Natural killer cell treated with Interleukin-12 subunit alpha and Interleukin-12 subunit beta and Interleukin-15 and Interleukin-18, amount 100 ng/mL, for 72 hours (primary cell): ENCODE data around the gene KCNQ5. TPM values are rescaled to one million over a fixed set of nuclear protein-coding genes. Genes with fewer than 3 reads are reported as not detected.

Experiments used
- ATAC-seq, 2 donors: fragments of 150-1000 bp; cut with Tn5 transposase in 1 of 2; sonication (Bioruptor Pico), chemical (Tn5 transposase) in 1 of 2; 2 replicates each; pipeline ENCODE4 v1.10.0; 2021
- DNase-seq: peaks from one replicate; pipeline ENCODE4 v3.0.0; 2022; ENCODE audit warnings: low spot score
- H3K27ac Mint-ChIP-seq, 2 donors: 1 replicate in 1 of 2; 2 replicates in 1 of 2; pipeline ENCODE4 v1.8.0; 2022; ENCODE audit warnings: mixed read lengths in 2 of 2, mild to moderate bottlenecking in 1 of 2, moderate library complexity in 1 of 2
- H3K27me3 Mint-ChIP-seq, 2 donors: 1 replicate in 1 of 2; 2 replicates in 1 of 2; pipeline ENCODE4 v1.8.0; 2022; ENCODE audit warnings: mixed read lengths in 2 of 2
- H3K36me3 Mint-ChIP-seq: one replicate; pipeline ENCODE4 v1.8.0; 2022; ENCODE audit warnings: mixed read lengths
- H3K4me1 Mint-ChIP-seq, 2 donors: 1 replicate in 1 of 2; 2 replicates in 1 of 2; pipeline ENCODE4 v1.8.0; 2022; ENCODE audit warnings: low read depth in 2 of 2, mixed read lengths in 2 of 2, mild to moderate bottlenecking in 1 of 2
- H3K4me3 Mint-ChIP-seq: one replicate; pipeline ENCODE4 v1.8.0; 2022; ENCODE audit warnings: mixed read lengths
- H3K9me3 Mint-ChIP-seq: 2 replicates; pipeline ENCODE4 v1.8.0; 2022; ENCODE audit warnings: mixed read lengths
- total RNA-seq, 2 donors: library from RNA; stranded (reverse); gene quantifications; one replicate each; pipeline ENCODE4 v1.2.3, GENCODE V29; 2022

KCNQ5 gene
- total RNA-seq, 2 donors from 2014 or later: 3.8 to 13.3 TPM

DNA sequence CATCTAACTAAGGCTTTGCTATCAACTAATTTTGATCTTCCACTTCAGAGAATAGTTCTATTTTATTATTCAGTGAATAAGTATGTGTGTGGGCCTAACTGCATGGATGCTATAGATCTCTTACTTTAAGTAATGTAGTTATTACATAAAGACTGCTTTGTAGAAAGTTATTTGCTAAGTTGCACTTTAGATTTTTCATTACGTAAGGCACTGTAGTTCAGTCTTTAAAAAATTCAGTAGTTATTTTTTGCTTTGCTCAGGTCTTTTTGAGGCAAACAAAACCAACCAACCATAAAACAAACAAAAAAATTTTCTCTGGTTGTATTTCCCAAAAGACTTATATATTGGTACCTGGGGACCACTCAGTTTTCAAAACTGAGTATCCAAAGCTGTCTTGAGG lies 53.0 kb downstream of the KCNQ5 start:
- Mint-ChIP-seq H3K4me3 (no peak overlapping the region), H3K9me3 (no peaks in the 10 kb centered on the region), H3K36me3 (peaks cover 4% of the 10 kb centered on the region), H3K27me3 (no peaks in the 10 kb centered on the region), H3K4me1 (peaks cover 0 to 3% of the 10 kb centered on the region in 2 donors), H3K27ac (no peak overlapping the region)
- no peak for ATAC-seq
- no peak for DNase-seq

- no peak for ATAC-seq
- no peak overlapping the region for H3K27ac Mint-ChIP-seq
- peaks cover 4% of the 10 kb centered on the region for H3K36me3 Mint-ChIP-seq
- H3K4me3 Mint-ChIP-seq: no peak overlapping the region
- H3K4me1 Mint-ChIP-seq: peaks cover 0 to 3% of the 10 kb centered on the region in 2 donors
- no peaks in the 10 kb centered on the region for H3K9me3 Mint-ChIP-seq
- H3K27me3 Mint-ChIP-seq: no peaks in the 10 kb centered on the region
- DNase-seq: no peak
Observed at GRCh38 chr6:72675396-72675795, 53.5 kb downstream of the KCNQ5 start.

DNA sequence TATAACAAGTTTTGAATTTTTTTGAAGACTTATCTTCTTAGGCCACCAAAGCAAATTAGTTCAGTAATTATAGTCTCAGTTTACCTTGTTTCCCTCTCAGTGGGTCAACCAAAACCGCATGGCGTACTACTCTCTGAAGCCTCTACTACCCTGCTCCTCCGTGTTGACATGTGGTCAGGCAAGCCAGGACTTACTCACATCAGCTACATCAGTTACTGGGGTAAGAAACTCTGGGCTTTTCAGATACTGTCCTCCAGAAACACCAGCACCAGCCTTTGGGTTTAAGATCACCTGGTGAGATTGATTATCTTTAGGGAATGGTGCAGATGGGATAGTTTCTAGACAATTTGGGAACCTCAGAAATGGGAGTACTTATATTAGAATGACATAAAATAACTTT lies 55.1 kb downstream of the KCNQ5 start:
- ATAC-seq (no peak), DNase-seq (no peak)
- Mint-ChIP-seq H3K27me3 (no peaks in the 10 kb centered on the region), H3K9me3 (no peaks in the 10 kb centered on the region), H3K36me3 (peaks cover 4% of the 10 kb centered on the region), H3K27ac (no peak overlapping the region), H3K4me3 (no peak overlapping the region), H3K4me1 (no peaks in the 10 kb centered on the region)

- no peak for DNase-seq
- H3K27me3 Mint-ChIP-seq: no peaks in the 10 kb centered on the region
- H3K27ac Mint-ChIP-seq: no peak overlapping the region
- H3K4me3 Mint-ChIP-seq: no peak overlapping the region
- peaks cover 4% of the 10 kb centered on the region for H3K36me3 Mint-ChIP-seq
- no peaks in the 10 kb centered on the region for H3K9me3 Mint-ChIP-seq
- no peak for ATAC-seq
- no peaks in the 10 kb centered on the region for H3K4me1 Mint-ChIP-seq
Observed at GRCh38 chr6:72677740-72678139, 55.9 kb downstream of the KCNQ5 start.

DNA sequence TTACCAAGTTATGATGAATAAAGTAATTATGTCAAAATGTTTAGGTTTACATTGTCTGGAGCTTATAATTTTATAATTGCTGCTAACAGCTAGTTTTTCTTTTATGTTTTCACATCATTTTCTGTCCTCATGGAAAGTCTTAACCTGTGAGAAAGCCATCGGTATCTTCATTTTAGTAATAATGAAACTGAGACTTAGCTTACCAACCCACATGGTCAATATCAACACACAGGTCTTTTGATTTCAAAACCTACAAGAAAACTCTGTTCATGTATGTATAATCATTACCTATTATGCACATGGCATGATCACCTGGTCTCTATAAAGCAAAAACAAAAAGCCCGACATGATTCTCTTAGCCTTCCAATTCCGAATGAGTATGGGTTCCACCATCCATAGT lies 61.9 kb downstream of the KCNQ5 start:
- ATAC-seq (no peak), DNase-seq (no peak)
- H3K27me3 Mint-ChIP-seq: no peaks in the 10 kb centered on the region
- no peak overlapping the region for H3K4me3 Mint-ChIP-seq
- H3K4me1 Mint-ChIP-seq: peaks cover 0 to 9% of the 10 kb centered on the region in 2 donors
- no peak overlapping the region for H3K27ac Mint-ChIP-seq
- no peaks in the 10 kb centered on the region for H3K9me3 Mint-ChIP-seq
- no peaks in the 10 kb centered on the region for H3K36me3 Mint-ChIP-seq

- no peak for ATAC-seq
- Mint-ChIP-seq H3K27me3 (no peaks in the 10 kb centered on the region), H3K4me1 (peaks cover 0 to 6% of the 10 kb centered on the region in 2 donors), H3K36me3 (no peaks in the 10 kb centered on the region), H3K27ac (no peak overlapping the region), H3K4me3 (no peak overlapping the region), H3K9me3 (no peaks in the 10 kb centered on the region)
- DNase-seq: no peak
Observed at GRCh38 chr6:72689107-72689954, 67.5 kb downstream of the KCNQ5 start.

- H3K27me3 Mint-ChIP-seq: no peaks in the 10 kb centered on the region
- ATAC-seq (no peak), DNase-seq (no peak)
- H3K36me3 Mint-ChIP-seq: no peaks in the 10 kb centered on the region
- no peak overlapping the region for H3K27ac Mint-ChIP-seq
- H3K9me3 Mint-ChIP-seq: no peaks in the 10 kb centered on the region
- peaks cover 0 to 6% of the 10 kb centered on the region in 2 donors for H3K4me1 Mint-ChIP-seq
- H3K4me3 Mint-ChIP-seq: no peak overlapping the region
Observed at GRCh38 chr6:72691249-72691648, 69.4 kb downstream of the KCNQ5 start.

GRCh38 chr6:72696055-72696454 lies 74.2 kb downstream of the KCNQ5 start:
- no peaks in the 10 kb centered on the region for H3K4me1 Mint-ChIP-seq
- DNase-seq (no peak), ATAC-seq (no peak)
- no peaks in the 10 kb centered on the region for H3K9me3 Mint-ChIP-seq
- H3K36me3 Mint-ChIP-seq: no peaks in the 10 kb centered on the region
- no peak overlapping the region for H3K27ac Mint-ChIP-seq
- H3K4me3 Mint-ChIP-seq: no peak overlapping the region
- H3K27me3 Mint-ChIP-seq: no peaks in the 10 kb centered on the region

DNA sequence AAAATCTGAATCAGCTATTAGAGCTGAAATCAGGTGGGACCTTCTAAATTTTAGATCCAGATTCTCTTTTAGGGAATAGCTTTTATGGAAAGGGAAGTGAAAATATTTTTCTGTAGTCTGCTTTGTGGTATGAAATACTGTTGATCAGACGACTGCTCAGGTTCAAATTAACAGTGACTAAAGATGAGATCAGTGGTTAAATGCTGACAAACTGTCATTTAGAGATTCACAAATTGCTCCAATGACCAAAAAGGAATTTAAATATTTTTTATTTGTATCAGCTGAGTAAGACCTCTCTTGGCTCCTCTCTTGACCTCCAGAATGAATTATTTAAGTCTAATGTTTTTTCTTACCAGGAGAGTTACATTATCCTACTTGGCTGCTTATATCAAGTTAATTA lies 77.3 kb downstream of the KCNQ5 start:
- H3K4me1 Mint-ChIP-seq: peaks cover 0 to 7% of the 10 kb centered on the region in 2 donors
- H3K27ac Mint-ChIP-seq: no peak overlapping the region
- no peaks in the 10 kb centered on the region for H3K27me3 Mint-ChIP-seq
- no peaks in the 10 kb centered on the region for H3K9me3 Mint-ChIP-seq
- ATAC-seq: no peak
- no peak overlapping the region for H3K4me3 Mint-ChIP-seq
- no peaks in the 10 kb centered on the region for H3K36me3 Mint-ChIP-seq
- DNase-seq: no peak

- H3K27me3 Mint-ChIP-seq: no peaks in the 10 kb centered on the region
- peaks cover 0 to 7% of the 10 kb centered on the region in 2 donors for H3K4me1 Mint-ChIP-seq
- no peak overlapping the region for H3K4me3 Mint-ChIP-seq
- no peak overlapping the region for H3K27ac Mint-ChIP-seq
- DNase-seq (no peak), ATAC-seq (no peak)
- no peaks in the 10 kb centered on the region for H3K36me3 Mint-ChIP-seq
- H3K9me3 Mint-ChIP-seq: no peaks in the 10 kb centered on the region
Observed at GRCh38 chr6:72702421-72702820, 80.6 kb downstream of the KCNQ5 start.

GRCh38 chr6:72703093-72703492 lies 81.2 kb downstream of the KCNQ5 start:
- H3K36me3 Mint-ChIP-seq: no peaks in the 10 kb centered on the region
- H3K27ac Mint-ChIP-seq: no peak overlapping the region
- no peaks in the 10 kb centered on the region for H3K27me3 Mint-ChIP-seq

GRCh38 chr6:72704979-72705378 lies 83.1 kb downstream of the KCNQ5 start:
- ATAC-seq: no peak
- no peak overlapping the region for H3K4me3 Mint-ChIP-seq
- no peak for DNase-seq
- no peaks in the 10 kb centered on the region for H3K27me3 Mint-ChIP-seq
- peaks cover 0 to 7% of the 10 kb centered on the region in 2 donors for H3K4me1 Mint-ChIP-seq
- no peak overlapping the region for H3K27ac Mint-ChIP-seq
- peaks cover 5% of the 10 kb centered on the region for H3K36me3 Mint-ChIP-seq
- no peaks in the 10 kb centered on the region for H3K9me3 Mint-ChIP-seq

More at GRCh38 chr6:72703093-72703492, 81.2 kb downstream of the KCNQ5 start:
- Mint-ChIP-seq H3K9me3 (no peaks in the 10 kb centered on the region), H3K4me3 (no peak overlapping the region), H3K4me1 (peaks cover 0 to 7% of the 10 kb centered on the region in 2 donors)
- DNase-seq (no peak), ATAC-seq (no peak)

DNA sequence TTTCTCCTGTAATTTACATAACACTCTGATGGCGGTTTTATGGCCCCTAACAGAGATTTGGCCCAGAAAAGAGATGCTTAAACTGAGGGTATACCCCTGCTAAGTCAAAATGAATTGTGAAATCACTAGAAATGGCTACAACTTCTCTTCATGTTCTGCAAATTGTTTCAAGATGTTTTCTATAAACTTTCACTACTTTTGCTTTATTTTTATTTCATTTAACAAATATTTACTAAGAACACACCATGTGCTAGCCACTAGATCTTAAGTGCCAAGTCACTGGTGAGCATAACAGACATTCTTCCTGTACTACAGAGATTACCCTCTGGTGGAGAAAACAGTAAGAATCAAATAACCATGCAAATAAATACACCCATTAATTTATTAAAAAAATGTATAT lies 87.6 kb downstream of the KCNQ5 start:
- Mint-ChIP-seq H3K36me3 (peaks cover 19% of the 10 kb centered on the region), H3K27me3 (no peaks in the 10 kb centered on the region), H3K27ac (no peak overlapping the region), H3K4me3 (no peak overlapping the region), H3K9me3 (peaks cover 5% of the 10 kb centered on the region), H3K4me1 (no peaks in the 10 kb centered on the region)
- ATAC-seq (no peak), DNase-seq (no peak)

DNA sequence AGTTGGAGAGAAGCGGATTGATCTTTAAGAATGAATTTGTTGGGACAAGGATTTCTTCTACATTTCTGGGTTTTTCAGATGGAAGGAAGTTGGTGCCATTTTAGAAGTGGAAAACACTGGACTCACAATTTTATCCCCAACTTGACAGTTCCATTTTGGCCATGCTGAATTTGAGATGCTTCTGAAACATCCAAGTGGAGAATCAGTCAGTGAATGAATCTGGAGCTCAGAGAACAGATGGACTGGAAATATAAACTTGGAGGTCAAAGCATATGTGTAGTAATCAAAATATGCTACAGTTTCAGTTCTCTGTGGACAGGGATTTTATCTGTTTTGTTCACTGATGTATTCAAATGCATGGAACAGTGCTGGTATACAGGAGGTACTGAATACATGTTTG lies 89.9 kb downstream of the KCNQ5 start:
- no peaks in the 10 kb centered on the region for H3K27me3 Mint-ChIP-seq
- ATAC-seq (no peak), DNase-seq (no peak)
- peaks cover 5% of the 10 kb centered on the region for H3K9me3 Mint-ChIP-seq
- H3K4me1 Mint-ChIP-seq: no peaks in the 10 kb centered on the region
- H3K27ac Mint-ChIP-seq: no peak overlapping the region
- H3K36me3 Mint-ChIP-seq: peaks cover 19% of the 10 kb centered on the region
- H3K4me3 Mint-ChIP-seq: no peak overlapping the region

- ATAC-seq: no peak
- H3K36me3 Mint-ChIP-seq: peaks cover 19% of the 10 kb centered on the region
- H3K9me3 Mint-ChIP-seq: peaks cover 5% of the 10 kb centered on the region
- no peaks in the 10 kb centered on the region for H3K4me1 Mint-ChIP-seq
- no peak overlapping the region for H3K4me3 Mint-ChIP-seq
- no peak for DNase-seq
- no peak overlapping the region for H3K27ac Mint-ChIP-seq
- H3K27me3 Mint-ChIP-seq: no peaks in the 10 kb centered on the region
Observed at GRCh38 chr6:72712910-72713309, 91.0 kb downstream of the KCNQ5 start.
